ENCODE measurements around the gene KRTAP1-4. TPM values are rescaled to one million over a fixed set of nuclear protein-coding genes. Genes with fewer than 3 reads are reported as not detected.

The KRTAP1-4 gene
- total RNA-seq, 4 donors from 2014 or later: not detected

- H3K27me3 ChIP-seq: no peaks in the 10 kb centered on the region
- TF ChIP-seq EP300 (IDR thresholded peaks at IDR 0.05; ENCODE audit: low read depth): no peak
- no peak for TF ChIP-seq POLR2AphosphoS5 (IDR thresholded peaks at IDR 0.05)
- no peak for TF ChIP-seq CTCF (IDR thresholded peaks at IDR 0.05)
- no peak for TF ChIP-seq POLR2A (IDR thresholded peaks at IDR 0.05)
- H3K36me3 ChIP-seq: no peaks in the 10 kb centered on the region
- intact Hi-C loops (cut with DNase I; ENCODE audit: low total_unique reads): no loop called here
- no peak for DNase-seq
- no peaks in the 10 kb centered on the region for H3K9me3 ChIP-seq
- no peaks in the 10 kb centered on the region for H3K4me1 ChIP-seq
- no peak overlapping the region for H3K27ac ChIP-seq
- no peak overlapping the region for H3K4me3 ChIP-seq
- in situ Hi-C loops (cut with MboI; ENCODE audit: low pct_ligation_motif_present in 1 of 4, low pct_unique_long_range_greater_than_20kb in 1 of 4, low sequenced_read_pairs in 3 of 4): no loop called here
Observed at GRCh38 chr17:41020336-41020735, 9.7 kb downstream of the KRTAP1-4 start.

GRCh38 chr17:41019415-41019814 lies 10.6 kb downstream of the KRTAP1-4 start:
- no peak for DNase-seq
- in situ Hi-C loops (cut with MboI; ENCODE audit: low pct_ligation_motif_present in 1 of 4, low pct_unique_long_range_greater_than_20kb in 1 of 4, low sequenced_read_pairs in 3 of 4) (no loop called here), intact Hi-C loops (cut with DNase I; ENCODE audit: low total_unique reads) (no loop called here)
- no peak overlapping the region for H3K4me3 ChIP-seq
- WGBS, 2 donors (ENCODE audit: low coverage in 1 of 2): 97 to 100% methylated on average over 1 to 3 of the region's 3 CpGs
- no peaks in the 10 kb centered on the region for H3K9me3 ChIP-seq
- no peak overlapping the region for H3K27ac ChIP-seq
- TF ChIP-seq POLR2A (IDR thresholded peaks at IDR 0.05) (no peak), POLR2AphosphoS5 (IDR thresholded peaks at IDR 0.05) (no peak), EP300 (IDR thresholded peaks at IDR 0.05; ENCODE audit: low read depth) (no peak), CTCF (IDR thresholded peaks at IDR 0.05) (no peak)
- no peaks in the 10 kb centered on the region for H3K27me3 ChIP-seq
- H3K36me3 ChIP-seq: no peaks in the 10 kb centered on the region
- no peaks in the 10 kb centered on the region for H3K4me1 ChIP-seq

- WGBS, 2 donors (ENCODE audit: low coverage in 1 of 2): 43 to 78% methylated on average over 1 to 3 of the region's 3 CpGs
Observed at GRCh38 chr17:41018541-41018940, 11.5 kb downstream of the KRTAP1-4 start.

GRCh38 chr17:41016578-41017215 lies 13.3 kb downstream of the KRTAP1-4 start:
- H3K36me3 ChIP-seq: no peaks in the 10 kb centered on the region
- no peak for TF ChIP-seq POLR2A (IDR thresholded peaks at IDR 0.05)
- TF ChIP-seq EP300 (IDR thresholded peaks at IDR 0.05; ENCODE audit: low read depth): no peak
- H3K4me1 ChIP-seq: no peaks in the 10 kb centered on the region
- H3K27ac ChIP-seq: no peak overlapping the region
- no peak overlapping the region for H3K4me3 ChIP-seq
- in situ Hi-C loops (cut with MboI; ENCODE audit: low pct_ligation_motif_present in 1 of 4, low pct_unique_long_range_greater_than_20kb in 1 of 4, low sequenced_read_pairs in 3 of 4): no loop called here
- no peak for DNase-seq
- 41 to 85% methylated on average over 2 to 13 of the region's 13 CpGs for WGBS, 2 donors (ENCODE audit: low coverage in 1 of 2)
- no peaks in the 10 kb centered on the region for H3K9me3 ChIP-seq
- H3K27me3 ChIP-seq: no peaks in the 10 kb centered on the region
- intact Hi-C loops (cut with DNase I; ENCODE audit: low total_unique reads): no loop called here

More at GRCh38 chr17:41018541-41018940, 11.5 kb downstream of the KRTAP1-4 start:
- no peak for DNase-seq
- no peaks in the 10 kb centered on the region for H3K27me3 ChIP-seq
- no peaks in the 10 kb centered on the region for H3K4me1 ChIP-seq
- no peak overlapping the region for H3K4me3 ChIP-seq
- no peak overlapping the region for H3K27ac ChIP-seq
- TF ChIP-seq CTCF (IDR thresholded peaks at IDR 0.05): no peak
- no peak for TF ChIP-seq EP300 (IDR thresholded peaks at IDR 0.05; ENCODE audit: low read depth)
- TF ChIP-seq POLR2AphosphoS5 (IDR thresholded peaks at IDR 0.05): no peak
- TF ChIP-seq POLR2A (IDR thresholded peaks at IDR 0.05): no peak
- H3K9me3 ChIP-seq: no peaks in the 10 kb centered on the region
- in situ Hi-C loops (cut with MboI; ENCODE audit: low pct_ligation_motif_present in 1 of 4, low pct_unique_long_range_greater_than_20kb in 1 of 4, low sequenced_read_pairs in 3 of 4): no loop called here
- intact Hi-C loops (cut with DNase I; ENCODE audit: low total_unique reads): no loop called here
- H3K36me3 ChIP-seq: no peaks in the 10 kb centered on the region

- no peak overlapping the region for H3K27ac ChIP-seq
- H3K4me1 ChIP-seq: no peaks in the 10 kb centered on the region
- no peak for DNase-seq
- WGBS, 2 donors (ENCODE audit: low coverage in 1 of 2): 70 to 77% methylated on average over 4 to 7 of the region's 7 CpGs
- no peaks in the 10 kb centered on the region for H3K27me3 ChIP-seq
- H3K9me3 ChIP-seq: no peaks in the 10 kb centered on the region
- H3K4me3 ChIP-seq: no peak overlapping the region
- no peak for TF ChIP-seq CTCF (IDR thresholded peaks at IDR 0.05)
- TF ChIP-seq EP300 (IDR thresholded peaks at IDR 0.05; ENCODE audit: low read depth): no peak
- no peak for TF ChIP-seq POLR2A (IDR thresholded peaks at IDR 0.05)
- TF ChIP-seq POLR2AphosphoS5 (IDR thresholded peaks at IDR 0.05): no peak
- H3K36me3 ChIP-seq: no peaks in the 10 kb centered on the region
- intact Hi-C loops (cut with DNase I; ENCODE audit: low total_unique reads) (no loop called here), in situ Hi-C loops (cut with MboI; ENCODE audit: low pct_ligation_motif_present in 1 of 4, low pct_unique_long_range_greater_than_20kb in 1 of 4, low sequenced_read_pairs in 3 of 4) (no loop called here)
Observed at GRCh38 chr17:41015454-41015853, 14.5 kb downstream of the KRTAP1-4 start.

Data from transverse colon (tissue), 4 donors.